GM19372 (cell line): Measurements from ENCODE around the gene RNF186.

ENCODE experiments used
- ATAC-seq: cut with Tn5 transposase; IDR thresholded peaks from one replicate; pipeline ENCODE4 v1.9.1; 2021; ENCODE audit warnings: mild to moderate bottlenecking, low read depth, moderate library complexity; ENCODE audit not compliant: unreplicated experiment

The RNF186 gene

GRCh38 chr1:19769211-19769932 lies 45.7 kb downstream of the RNF186 start:
- ATAC-seq: no peak

GRCh38 chr1:19768353-19769210 lies 46.5 kb downstream of the RNF186 start:
- no peak for ATAC-seq

DNA sequence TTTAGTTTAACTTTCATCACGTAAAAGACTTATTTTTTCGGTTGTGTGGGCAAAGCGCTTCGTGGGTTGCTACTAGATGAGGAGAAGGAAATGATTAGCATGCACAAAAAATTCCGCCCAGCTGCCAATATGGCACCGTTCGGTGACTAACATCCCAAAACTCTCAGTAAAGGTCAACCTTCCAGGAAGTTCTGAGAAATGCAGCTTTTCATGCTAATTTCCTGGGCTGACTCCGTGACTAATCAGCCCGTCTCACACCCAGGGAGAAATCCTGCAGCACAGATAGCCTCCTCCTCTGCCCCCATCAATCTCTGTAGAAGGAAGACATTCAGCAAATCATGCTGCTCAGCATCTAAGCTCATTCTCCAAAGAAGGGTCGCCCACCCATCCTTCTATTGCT lies 49.5 kb downstream of the RNF186 start:
- no peak for ATAC-seq

DNA sequence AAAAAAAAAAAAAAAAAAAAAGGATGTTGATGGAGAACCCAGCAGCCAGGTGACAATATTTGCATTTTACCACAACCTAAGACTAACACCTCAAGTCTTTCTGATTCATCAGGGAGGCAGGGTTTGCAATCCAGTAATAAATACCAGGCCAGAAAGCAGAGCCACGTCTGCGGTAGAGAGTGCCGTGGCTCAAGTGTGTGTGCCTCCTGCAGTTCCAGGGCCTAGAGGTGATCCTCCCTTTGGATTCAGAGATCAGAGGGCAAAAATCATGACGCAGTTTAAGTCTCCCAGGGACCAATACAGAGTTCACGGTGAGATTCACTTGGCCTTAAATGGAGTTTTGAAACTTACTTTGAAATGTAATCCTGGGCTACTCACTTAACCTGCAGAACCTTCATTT lies 50.2 kb downstream of the RNF186 start:
- no peak for ATAC-seq
